Activated CD4-positive, alpha-beta T cell treated with anti-CD3 and anti-CD28 coated beads, Interleukin-2, amount 50 U/mL, for 1 hour (primary cell): ENCODE data around the gene REPS2.
A peak's percentile ranks its signal among the peaks of the same experiment; 100 is the strongest.

Experiments
- DNase-seq: peaks from one replicate; pipeline ENCODE4 v3.0.0-alpha.2; 2020

REPS2 gene

GRCh38 chrX:17038681-17039161, 92.3 kb downstream of the REPS2 start:
- no peak for DNase-seq

- DNase-seq: no peak
These were observed 93.4 kb downstream of the REPS2 start for GRCh38 chrX:17039826-17040225.

- DNase-seq: no peak
These were observed 94.3 kb downstream of the REPS2 start for GRCh38 chrX:17040711-17041110.

GRCh38 chrX:17042037-17042436, 95.6 kb downstream of the REPS2 start:
- no peak for DNase-seq

GRCh38 chrX:17046478-17047097, 100.1 kb downstream of the REPS2 start:
- peak; percentile 21 for DNase-seq

GRCh38 chrX:17047224-17047623, 100.8 kb downstream of the REPS2 start:
- DNase-seq: no peak

GRCh38 chrX:17052210-17052609, 105.8 kb downstream of the REPS2 start:
- DNase-seq: no peak

GRCh38 chrX:17052793-17053192, 106.3 kb downstream of the REPS2 start:
- DNase-seq: no peak

GRCh38 chrX:17053502-17053901, 107.0 kb downstream of the REPS2 start:
- no peak for DNase-seq

GRCh38 chrX:17056868-17057608, 110.6 kb downstream of the REPS2 start:
- DNase-seq: no peak

GRCh38 chrX:17062065-17062464, 115.6 kb downstream of the REPS2 start:
- no peak for DNase-seq

GRCh38 chrX:17065100-17065499, 118.6 kb downstream of the REPS2 start:
- no peak for DNase-seq

GRCh38 chrX:17067534-17067933, 121.1 kb downstream of the REPS2 start:
- no peak for DNase-seq

- no peak for DNase-seq
These were observed 125.8 kb downstream of the REPS2 start for GRCh38 chrX:17072301-17072700.

GRCh38 chrX:17072721-17073230, 126.3 kb downstream of the REPS2 start:
- no peak for DNase-seq

GRCh38 chrX:17075004-17075403, 128.5 kb downstream of the REPS2 start:
- no peak for DNase-seq

- DNase-seq: no peak
These were observed 130.9 kb downstream of the REPS2 start for GRCh38 chrX:17077361-17077760.

GRCh38 chrX:17078031-17078720, 131.7 kb downstream of the REPS2 start:
- DNase-seq: no peak

GRCh38 chrX:17081511-17081910, 135.1 kb downstream of the REPS2 start:
- DNase-seq: no peak

- DNase-seq: no peak
These were observed 135.5 kb downstream of the REPS2 start for GRCh38 chrX:17081968-17082367.

GRCh38 chrX:17082831-17083230, 136.4 kb downstream of the REPS2 start:
- DNase-seq: no peak

- DNase-seq: no peak
These were observed 139.9 kb downstream of the REPS2 start for GRCh38 chrX:17086317-17086716.

- no peak for DNase-seq
These were observed 148.7 kb downstream of the REPS2 start for GRCh38 chrX:17095161-17095560.
